HG02938 (cell line): ENCODE measurements around the gene EIF1B.
A peak's percentile ranks its signal among the peaks of the same experiment; 100 is the strongest.
"Not testable (repeated sequence)": the region's sequence is repeated elsewhere in the genome, so short reads cannot be mapped to it uniquely, and the experiment has no call there.

ENCODE experiments used
- ATAC-seq: cut with Tn5 transposase; IDR thresholded peaks from one replicate; pipeline ENCODE4 v1.9.1; 2021; ENCODE audit warnings: mild to moderate bottlenecking, moderate library complexity; ENCODE audit not compliant: unreplicated experiment

The EIF1B gene

DNA sequence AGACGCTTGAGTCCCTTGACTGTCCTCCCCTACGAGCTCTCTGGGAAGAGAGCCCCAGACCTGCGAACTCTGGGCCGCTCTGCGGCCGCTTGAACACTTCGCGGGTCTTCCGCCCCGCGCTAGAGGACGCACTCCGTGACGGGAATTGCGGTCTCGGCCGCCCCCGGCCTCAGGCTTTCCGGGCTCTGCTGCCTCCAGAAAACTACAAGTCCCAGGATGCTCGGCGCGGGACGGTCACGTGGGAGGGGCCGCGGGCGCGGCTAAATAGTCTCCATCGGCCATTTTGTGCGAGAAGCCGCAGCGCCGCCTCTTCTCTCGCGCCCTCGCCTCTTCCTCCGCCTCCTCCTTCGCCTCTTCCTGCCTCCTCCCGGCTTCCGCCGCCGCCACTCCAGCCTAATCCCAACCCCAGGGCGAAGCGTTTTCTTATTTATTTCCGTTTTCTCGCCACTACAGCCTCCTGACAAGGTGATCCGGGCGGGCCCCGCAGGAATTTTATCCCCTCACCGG, at the start of gene EIF1B:
TSS of gene EIF1B (plus strand) at position 290 of the 507 bp plus-strand sequence. CDS start 235 bp downstream, outside the sequence.
- ATAC-seq = peak; percentile 95

DNA sequence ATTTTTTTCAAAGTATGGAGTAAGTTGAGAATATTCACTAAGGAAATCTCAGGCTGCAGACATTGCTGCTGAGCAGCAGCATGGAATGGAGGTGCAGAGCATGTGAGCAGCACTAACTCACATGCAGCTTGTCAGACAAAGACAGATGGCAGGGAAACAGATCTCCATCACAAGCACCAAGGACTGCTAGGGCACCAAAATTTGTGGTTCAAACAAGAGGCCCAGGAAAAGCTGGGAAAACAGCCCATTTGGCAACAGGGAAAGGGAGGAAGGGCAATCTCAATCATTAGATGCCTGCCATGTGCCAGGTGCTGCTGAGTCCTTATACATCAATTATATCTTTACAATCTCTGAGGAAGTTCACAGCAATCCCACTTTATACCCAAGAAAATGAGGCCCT, 47.2 kb upstream of the EIF1B start:
- ATAC-seq = no peak

DNA sequence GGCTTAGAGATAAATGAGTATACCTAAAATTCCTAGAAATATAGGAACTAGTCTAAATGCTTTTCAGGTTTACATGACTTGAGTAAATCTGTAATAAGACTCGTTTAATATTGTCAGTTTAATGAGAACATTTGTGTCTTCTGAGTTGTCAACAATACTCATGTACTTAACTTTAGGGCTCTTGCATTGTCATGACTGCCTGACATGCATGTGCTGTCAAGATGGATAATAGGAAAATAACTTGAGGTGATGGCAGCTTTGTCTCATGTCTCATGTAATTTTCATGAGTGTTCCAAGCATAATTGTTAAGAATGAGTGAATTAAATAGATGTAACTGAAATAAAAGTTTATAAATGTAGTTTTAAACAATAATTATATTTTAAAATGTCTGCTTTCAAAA, 45.1 kb upstream of the EIF1B start:
- no peak for ATAC-seq

DNA sequence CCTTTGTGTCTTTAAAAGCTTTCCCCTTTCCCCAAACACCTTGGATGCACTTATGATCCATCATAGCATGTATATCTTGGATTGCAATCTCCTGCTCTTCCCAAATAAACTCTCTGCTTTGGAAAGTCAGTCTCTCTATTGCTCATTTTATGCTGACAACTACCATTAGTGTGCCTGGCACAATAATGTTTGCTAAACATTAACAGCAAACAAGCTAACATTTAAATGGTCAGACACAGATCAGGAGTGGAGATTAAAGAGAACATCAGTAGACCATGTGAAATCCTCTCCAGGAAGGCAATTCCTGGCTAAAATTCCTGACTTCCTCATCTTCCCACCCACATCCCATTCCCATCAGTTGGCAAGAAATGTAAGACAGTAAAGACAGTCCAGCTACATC, 44.3 kb upstream of the EIF1B start:
- ATAC-seq = no peak

DNA sequence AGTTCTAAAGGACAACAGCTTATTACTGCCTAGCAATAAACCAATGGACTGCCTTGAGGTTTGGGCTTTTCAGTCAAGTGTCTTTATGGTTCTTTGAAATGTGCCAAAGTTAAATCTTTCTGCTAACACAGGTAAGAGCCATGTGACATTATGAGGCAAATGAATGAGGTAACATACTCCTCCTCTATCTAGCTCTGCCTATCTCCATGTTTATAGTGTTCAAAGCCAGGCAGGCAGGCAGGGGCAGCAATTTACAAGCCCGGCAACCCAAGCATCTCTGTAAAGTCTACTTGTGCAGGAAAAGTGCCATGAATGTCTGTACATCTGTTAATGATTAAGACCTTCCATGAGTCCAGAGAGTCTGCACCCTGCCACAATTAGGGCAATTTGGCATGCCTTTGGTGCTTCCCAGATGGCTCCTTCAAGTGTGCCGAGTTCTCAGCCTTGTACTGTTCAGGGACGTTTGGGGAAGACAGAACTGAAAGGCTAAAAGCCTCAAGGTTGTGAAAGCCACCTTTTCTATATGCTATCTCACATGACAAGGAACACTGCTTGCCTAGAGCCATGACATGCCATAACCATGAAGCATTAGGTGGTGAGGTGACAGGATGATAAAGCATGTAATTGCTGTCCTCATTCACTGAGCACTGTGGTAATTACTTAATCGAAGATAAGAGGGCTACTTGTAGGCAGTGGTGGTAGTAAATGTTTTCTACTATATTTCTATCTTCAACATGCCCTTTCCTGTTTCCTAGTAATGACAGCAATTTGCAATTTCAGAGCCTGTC, 41.4 kb upstream of the EIF1B start:
- no peak for ATAC-seq

DNA sequence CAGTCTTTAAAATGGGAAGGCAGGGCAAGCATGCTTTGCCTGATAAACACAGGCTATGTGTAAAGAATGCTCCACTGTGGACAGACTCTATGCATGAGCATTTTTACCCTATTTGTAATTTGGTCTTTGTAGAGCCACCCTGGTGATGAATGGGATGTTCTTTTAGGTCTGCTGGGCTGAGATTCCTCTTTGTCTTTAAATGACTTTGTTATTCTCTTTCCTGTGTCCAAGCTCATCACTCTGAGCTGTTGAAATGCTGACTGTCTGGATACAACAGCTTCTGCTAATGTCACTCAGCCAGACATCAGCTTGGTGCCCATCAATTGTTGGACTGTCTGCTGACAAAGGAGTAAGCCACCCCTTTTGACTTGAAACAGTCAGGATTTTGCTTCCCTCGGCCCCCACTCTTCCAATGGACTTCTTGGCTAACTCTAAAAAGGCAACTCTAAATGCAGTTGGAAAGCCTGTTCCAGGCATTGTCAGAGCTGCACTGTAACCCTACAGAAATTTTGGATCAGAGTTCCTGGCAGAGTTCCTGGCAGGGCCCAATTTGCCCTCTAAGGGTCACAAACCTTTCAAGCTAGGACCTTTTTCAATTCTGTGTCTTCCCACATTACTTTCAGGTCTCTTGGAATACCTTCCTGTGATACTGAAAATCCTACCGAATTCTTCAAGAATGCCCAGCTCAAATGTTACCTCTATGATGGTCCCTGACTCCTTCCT, 40.5 kb upstream of the EIF1B start:
- no peak for ATAC-seq

DNA sequence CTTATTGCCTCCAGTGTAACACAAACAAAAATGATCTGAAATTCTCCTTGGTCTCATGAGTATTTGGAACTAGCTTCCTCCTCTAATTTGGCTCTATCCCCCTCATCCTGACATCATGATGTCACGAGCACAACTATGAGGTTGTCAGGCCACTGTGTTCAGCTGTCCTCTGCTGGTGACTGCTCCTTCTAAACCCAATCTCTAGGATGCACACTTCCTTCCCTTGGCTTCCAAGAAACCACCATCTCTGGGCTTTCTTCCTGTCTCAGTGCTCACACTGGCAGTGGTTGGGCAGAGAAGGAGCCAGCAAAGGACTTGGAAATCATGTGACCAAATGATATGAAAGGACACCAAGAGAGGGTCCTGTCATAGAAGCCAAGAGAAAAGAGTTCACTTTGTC, 30.7 kb upstream of the EIF1B start:
- ATAC-seq = no peak

DNA sequence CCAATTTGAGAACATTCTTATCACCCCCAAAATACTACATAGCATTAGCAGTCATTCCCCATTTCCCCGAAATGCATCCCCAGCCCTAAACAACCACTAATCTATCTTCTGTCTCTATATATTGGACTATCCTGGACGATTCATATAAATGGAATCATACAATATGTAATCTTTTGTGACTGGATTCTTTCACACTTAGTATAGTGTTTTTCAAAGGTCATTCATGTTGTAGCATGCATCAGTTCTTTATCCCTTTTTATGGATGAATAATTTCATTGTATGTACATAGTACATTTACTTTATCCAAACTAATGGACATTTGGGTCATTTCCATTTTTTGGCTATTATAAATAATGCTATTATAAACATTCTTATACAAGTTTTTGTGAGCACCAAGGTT, 27.5 kb upstream of the EIF1B start:
- ATAC-seq = no peak

DNA sequence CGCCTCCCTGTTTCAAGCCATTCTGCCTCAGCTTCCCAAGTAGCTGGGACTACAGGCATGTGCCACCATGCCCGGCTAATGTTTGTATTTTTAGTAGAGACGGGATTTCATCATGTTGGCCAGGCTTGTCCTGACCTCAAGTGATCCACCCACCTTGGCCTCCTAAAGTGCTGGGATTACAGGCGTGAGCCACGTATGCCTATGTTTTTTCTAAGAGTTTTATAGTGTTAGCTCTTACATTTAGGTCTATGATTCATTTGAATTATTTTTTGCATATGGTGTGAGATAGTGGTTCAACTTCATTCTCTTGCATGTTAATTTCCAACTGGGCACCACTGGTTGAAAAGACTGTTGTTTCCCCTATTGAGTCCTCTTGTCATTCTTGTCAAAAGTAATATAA, 26.4 kb upstream of the EIF1B start:
- not testable (repeated sequence) for ATAC-seq

DNA sequence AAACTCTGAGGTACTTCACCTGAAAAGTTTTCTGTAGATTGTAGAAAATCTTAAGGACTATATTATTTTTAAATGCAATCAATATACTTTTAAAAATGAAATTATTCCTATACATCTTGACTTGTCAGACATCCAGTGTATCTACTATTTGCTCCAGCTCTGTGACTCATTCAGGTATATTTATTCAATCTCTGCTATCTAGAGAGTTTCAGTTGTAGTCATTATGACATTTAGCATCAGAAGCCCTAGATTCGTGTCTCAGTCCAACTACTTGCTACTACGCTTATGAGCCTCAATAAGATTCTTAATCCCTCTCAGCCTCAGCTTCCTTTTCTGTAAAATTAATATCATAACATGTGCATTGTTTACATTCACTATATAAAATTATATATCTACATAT, 22.3 kb upstream of the EIF1B start:
- no peak for ATAC-seq

DNA sequence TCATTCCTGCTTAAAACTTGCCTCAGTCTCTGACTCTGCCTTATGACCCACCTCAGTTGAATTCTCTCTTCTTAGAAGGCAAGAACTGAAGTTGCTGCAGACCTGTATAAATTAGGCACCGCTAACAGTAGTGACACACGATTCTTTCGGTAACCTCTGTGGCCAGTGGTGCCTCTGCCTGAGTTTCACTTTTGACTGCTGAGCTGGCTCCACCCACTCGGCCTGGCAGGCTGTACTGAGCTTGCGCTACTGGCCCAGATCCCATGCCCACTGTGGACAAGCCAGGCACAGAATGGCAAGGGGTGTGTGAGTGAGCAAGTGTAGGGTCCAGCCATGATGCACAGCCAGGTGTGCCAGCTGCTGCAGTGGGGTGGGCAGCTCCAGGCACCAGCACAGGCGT, 19.1 kb upstream of the EIF1B start:
- ATAC-seq = no peak

DNA sequence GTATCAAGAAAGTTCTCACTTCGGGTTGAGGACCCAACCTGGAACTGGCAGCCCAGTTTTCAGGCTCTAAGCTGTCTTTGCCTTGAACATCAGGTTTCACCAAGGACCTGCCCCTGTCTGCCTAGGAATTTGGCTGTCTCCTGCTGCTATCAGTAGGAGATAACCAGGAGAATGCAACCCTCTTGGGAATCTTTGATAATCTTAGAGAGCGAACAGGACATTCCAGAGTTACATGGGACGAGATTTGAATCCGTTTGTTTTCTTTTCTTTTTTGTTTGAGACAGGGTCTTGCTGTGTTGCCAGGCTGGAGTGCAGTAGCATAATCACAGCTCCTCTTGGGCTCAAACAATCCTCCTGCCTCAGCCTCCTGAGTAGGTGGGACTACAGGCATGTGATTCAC, 18.0 kb upstream of the EIF1B start:
- ATAC-seq = no peak

DNA sequence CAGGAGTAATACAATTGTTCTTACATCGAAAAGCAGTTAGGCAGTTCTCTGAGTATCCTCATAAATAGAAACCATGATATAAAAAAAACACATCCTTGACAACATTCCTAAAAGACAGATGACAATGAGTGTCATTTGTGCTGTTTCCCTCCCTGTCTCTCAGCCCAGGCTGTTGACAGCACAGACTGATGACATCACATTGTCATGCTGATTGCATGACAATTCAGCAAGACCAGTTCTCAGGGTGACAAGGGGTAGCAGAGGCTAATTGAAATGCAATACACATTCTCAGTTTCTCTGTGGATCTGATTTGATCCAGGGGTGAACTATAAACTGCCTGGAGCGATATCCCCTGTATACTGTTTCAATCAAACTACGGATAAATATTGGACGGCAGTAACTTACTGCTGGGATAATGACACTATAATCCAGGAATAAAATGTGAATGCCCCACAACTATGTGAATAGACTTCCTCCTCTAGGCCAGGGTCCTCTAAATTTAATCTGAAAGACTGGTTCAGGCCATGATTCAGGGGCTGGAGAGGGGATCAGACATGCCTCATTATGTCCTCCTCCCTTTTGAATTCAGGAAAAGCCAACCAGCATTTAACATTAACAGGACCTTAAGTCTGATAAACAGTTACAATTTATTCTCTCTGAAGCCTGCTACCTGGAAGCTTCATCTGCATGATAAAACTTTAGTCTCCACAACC, 16.7 kb upstream of the EIF1B start:
- no peak for ATAC-seq

DNA sequence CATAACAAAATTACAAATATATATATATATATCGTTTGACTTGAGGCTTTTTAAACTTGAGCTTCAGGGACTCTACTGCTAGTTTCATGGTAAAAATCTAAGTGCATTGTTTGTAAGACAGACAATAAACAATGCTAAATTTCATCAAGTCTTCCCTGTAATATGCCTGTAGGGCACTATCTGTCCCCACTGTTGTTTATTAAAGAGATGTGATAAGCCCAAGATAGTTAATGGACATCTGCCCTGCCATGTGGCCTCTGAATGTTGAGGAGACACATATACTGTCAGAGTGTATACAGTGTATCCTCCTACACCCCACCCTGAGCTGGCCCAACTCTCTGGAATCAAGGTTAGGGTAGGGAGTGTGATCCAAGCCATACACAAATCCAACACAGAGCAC, 15.1 kb upstream of the EIF1B start:
- no peak for ATAC-seq

DNA sequence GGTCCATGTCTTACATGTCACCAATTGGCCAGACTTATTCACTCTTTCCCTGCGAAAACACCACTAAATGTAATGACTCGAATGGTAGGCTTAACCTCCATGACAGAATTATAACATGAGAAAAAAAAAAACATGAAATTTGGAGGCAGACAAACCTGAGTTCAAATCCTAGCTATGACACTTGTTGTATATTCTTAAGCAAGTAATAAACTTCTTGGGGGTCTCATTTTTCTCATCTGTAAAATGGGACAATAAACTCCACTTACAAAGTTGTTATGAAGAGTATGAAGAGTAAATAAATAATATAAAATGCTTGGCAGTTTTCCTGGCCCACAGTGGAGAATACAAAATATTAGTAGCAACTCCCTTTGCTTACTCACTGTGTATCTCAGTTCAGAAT, 11.4 kb upstream of the EIF1B start:
- no peak for ATAC-seq

DNA sequence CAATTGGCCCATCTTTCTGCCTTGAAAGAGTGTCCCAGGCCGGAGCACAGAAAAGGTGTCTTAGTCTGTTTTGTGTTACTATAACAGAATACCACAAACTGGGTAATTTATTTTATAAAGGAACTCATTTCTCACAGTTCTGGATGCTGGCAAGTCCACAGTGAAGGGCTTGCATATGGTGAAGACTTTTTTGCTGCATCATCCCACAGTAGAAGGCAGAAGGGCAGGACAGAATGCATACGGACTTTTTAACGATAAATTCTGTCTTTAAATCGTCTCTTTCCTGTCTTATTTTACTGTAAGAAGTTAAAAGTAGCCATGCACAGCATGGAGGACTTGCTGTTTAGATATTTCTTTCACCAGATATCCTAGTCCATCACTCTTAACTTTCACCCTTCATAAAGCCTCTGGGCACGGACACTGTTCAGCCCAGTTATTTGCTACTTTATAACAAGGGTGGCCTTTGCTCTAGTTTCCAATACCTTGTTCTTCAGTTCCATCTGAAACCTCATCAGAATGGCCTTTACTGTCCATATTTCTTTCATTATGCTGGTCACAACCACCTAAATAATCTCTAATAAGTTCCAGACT, 10.3 kb upstream of the EIF1B start:
- ATAC-seq = no peak

DNA sequence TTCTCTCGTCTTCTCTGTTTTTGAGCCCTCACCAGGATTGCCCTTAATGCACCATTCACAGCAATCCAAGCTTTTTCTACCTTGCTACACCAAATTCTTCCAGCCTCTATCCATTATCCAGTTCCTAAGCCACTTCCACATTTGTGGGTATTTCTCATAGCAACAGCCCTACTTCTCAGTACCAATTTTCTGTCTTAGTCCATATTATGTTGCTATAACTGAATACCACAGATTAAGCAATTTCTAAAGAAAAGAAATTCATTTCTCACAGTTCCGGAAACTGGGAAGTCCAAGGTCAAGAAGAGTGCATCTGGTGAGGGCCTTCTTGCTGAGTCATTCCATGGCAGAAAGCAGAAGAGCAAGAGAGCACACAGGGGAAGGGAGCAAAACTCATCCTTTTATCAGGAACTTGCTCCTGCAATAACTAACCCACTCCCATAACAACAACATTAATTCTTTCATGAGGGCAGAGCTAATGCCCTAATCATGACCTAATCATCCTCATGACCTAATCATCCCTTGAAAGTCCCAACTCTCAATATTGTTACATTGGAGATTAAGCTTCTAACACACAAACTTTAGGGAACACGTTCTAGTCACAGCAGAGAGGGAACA, 9.7 kb upstream of the EIF1B start:
- no peak for ATAC-seq

DNA sequence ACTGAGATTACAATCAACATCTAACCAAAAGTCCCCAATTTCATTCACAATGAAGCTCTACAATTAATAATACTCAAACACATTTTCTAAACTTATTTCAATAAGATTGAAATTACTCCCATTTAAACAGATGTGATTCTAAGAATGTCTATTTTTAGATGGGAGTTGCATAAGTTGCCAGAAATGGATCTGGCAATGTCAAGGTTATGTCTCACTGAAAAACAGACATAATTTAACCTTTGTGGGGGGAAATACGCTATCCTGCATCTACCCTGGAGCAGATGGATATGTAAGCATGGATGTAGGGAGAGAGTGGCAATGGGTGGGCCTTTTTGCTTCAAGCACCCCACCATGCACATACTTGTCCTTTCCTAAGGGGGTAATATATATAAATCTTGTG, 6.7 kb upstream of the EIF1B start:
- ATAC-seq = no peak

DNA sequence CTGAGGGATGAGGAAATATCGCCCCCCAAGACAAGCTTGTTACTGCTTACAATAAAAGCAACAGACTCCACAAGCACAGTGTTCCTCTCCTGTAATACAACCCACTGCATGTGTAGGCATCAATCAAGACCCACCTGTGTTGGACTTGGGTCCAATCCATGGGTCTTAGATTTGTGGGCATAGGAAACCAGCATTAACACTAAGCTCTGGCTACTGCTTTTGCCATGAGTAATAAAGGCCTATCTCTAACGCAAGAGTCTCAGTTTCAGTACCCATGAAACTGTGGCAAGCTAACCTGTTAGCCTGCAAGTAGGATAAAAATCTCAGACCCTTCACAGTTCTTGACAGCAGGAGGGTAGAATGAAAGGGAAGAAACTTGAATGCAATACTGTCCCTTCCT, 5.2 kb upstream of the EIF1B start:
- ATAC-seq = no peak

DNA sequence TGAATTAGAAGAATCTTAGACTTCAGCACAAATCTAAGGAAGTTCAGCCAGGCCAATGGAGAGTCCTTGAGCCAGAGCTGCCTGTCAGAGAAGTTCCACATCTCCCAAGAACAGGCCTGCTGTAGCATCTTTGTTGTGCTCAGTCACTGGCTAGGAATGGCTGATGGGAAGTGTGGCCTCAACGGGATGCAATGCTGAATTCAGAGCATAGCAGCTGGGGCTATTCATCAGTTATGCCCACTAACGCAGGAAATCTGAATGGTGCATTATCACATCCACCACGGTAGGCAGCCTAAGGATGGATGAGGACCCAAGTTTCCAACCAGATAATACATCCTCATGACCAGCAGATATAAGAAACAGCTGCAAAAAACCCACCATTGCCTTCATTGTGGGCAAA, 3.2 kb upstream of the EIF1B start:
- ATAC-seq = no peak

DNA sequence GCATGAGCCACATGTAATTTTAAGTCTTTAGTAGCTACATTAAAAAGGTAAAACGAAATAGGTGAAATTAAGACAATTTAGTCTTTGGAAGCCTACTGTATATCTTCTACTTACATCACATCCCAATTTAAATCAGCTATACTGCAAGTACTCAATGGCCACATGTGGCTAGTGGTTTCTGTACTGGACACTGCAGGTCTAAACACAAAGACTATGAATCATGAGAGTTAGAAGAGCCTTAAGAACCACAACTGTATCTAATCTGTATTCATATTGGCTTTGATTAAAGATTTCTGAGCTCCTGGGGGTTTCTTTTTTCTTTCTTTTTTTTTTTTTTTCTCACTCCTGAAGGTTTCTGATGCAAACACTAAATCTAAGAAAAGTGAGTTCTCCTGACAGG, 2.3 kb upstream of the EIF1B start:
- ATAC-seq = no peak
